SHP77 treated with DMSO at 0.1 percent for 48 hours (cell line): ENCODE measurements around the gene KCNIP1.

Experiments used
- DNase-seq: peaks from one replicate; lab custom pipeline; 2025; lab: John Stamatoyannopoulos, UW

The KCNIP1 gene

GRCh38 chr5:170642066-170642735 is 138.4 kb downstream of the KCNIP1 start:
- no peak for DNase-seq

GRCh38 chr5:170642776-170643436 is 139.1 kb downstream of the KCNIP1 start:
- no peak for DNase-seq

- no peak for DNase-seq
These were observed 139.8 kb downstream of the KCNIP1 start for GRCh38 chr5:170643591-170643990.

GRCh38 chr5:170644501-170644900 is 140.7 kb downstream of the KCNIP1 start:
- DNase-seq = no peak

GRCh38 chr5:170648541-170648940 is 144.7 kb downstream of the KCNIP1 start:
- DNase-seq = no peak

- DNase-seq = no peak
These were observed 147.0 kb downstream of the KCNIP1 start for GRCh38 chr5:170650850-170651249.

- no peak for DNase-seq
These were observed 147.9 kb downstream of the KCNIP1 start for GRCh38 chr5:170651604-170652277.

GRCh38 chr5:170655476-170655875 is 151.7 kb downstream of the KCNIP1 start:
- DNase-seq = no peak

- DNase-seq = no peak
These were observed 152.1 kb downstream of the KCNIP1 start for GRCh38 chr5:170655920-170656319.

- no peak for DNase-seq
These were observed 152.5 kb downstream of the KCNIP1 start for GRCh38 chr5:170656346-170656745.

GRCh38 chr5:170660531-170660930 is 156.7 kb downstream of the KCNIP1 start:
- DNase-seq = no peak

GRCh38 chr5:170662966-170663365 is 159.1 kb downstream of the KCNIP1 start:
- DNase-seq = no peak

- no peak for DNase-seq
These were observed 175.0 kb downstream of the KCNIP1 start for GRCh38 chr5:170678811-170679210.

- DNase-seq = no peak
These were observed 177.2 kb downstream of the KCNIP1 start for GRCh38 chr5:170681013-170681433.

- DNase-seq = no peak
These were observed 187.8 kb downstream of the KCNIP1 start for GRCh38 chr5:170691657-170692056.

- DNase-seq = no peak
These were observed 189.9 kb downstream of the KCNIP1 start for GRCh38 chr5:170693701-170694100.

- no peak for DNase-seq
These were observed 191.1 kb downstream of the KCNIP1 start for GRCh38 chr5:170694911-170695310.

GRCh38 chr5:170697031-170697430 is 193.2 kb downstream of the KCNIP1 start:
- DNase-seq = no peak

- DNase-seq = no peak
These were observed 196.7 kb downstream of the KCNIP1 start for GRCh38 chr5:170700503-170700902.

- no peak for DNase-seq
These were observed 197.5 kb downstream of the KCNIP1 start for GRCh38 chr5:170701334-170701733.

- DNase-seq = no peak
These were observed 200.8 kb downstream of the KCNIP1 start for GRCh38 chr5:170704417-170705192.

GRCh38 chr5:170709640-170710039 is 205.8 kb downstream of the KCNIP1 start:
- DNase-seq = no peak
